T-cell (primary cell): ENCODE data around the gene PTPN2. TPM values are rescaled to one million over a fixed set of nuclear protein-coding genes. Genes with fewer than 3 reads are reported as not detected.
A peak's percentile ranks its signal among the peaks of the same experiment; 100 is the strongest.

Experiments used
- ATAC-seq, 4 experiments: fragments of 200-7000 bp in 3 of 4; fragments of 150-1000 bp in 1 of 4; cut with Tn5 transposase; replicated peaks in 1 of 4; 1 replicate in 3 of 4; 2 replicates in 1 of 4; pipeline ENCODE4 v1.10.0; 2021; ENCODE audit warnings: moderate library complexity in 3 of 4, mild to moderate bottlenecking in 2 of 4, moderate number of reproducible peaks in 1 of 4
- CTCF ChIA-PET, 2 donors: fragments of 300-600 bp; sonication (Branson Sonifier 250); formaldehyde crosslinking; loops; one replicate each; lab custom pipeline; 2022; ENCODE audit warnings: antibody characterized with exemption in 2 of 2; lab: Charles Lee
- POLR2A ChIA-PET, 2 donors: fragments of 300-600 bp; sonication (Branson Sonifier 250); formaldehyde crosslinking; loops; one replicate each; lab custom pipeline; 2022; ENCODE audit warnings: antibody characterized with exemption in 2 of 2; lab: Charles Lee
- DNase-seq, 35 experiments: peaks; one replicate each; pipeline versions ENCODE4 v3.0.0 to v3.0.0-alpha.2; 2013 to 2023
- H3K27ac ChIP-seq: one replicate; pipeline ENCODE4 v1.5.1; 2013; ENCODE audit warnings: low read length
- H3K27me3 ChIP-seq, 2 experiments: replicated peaks in 1 of 2; 1 replicate in 1 of 2; 2 replicates in 1 of 2; pipeline versions ENCODE4 v1.6.1 to v1.7.0; 2013; ENCODE audit warnings: low read length in 1 of 2, mixed read lengths in 1 of 2; ENCODE audit not compliant: control insufficient read depth in 2 of 2, insufficient read depth in 2 of 2; ENCODE audit errors: extremely low read depth in 1 of 2
- H3K36me3 ChIP-seq, 2 donors: 1 replicate in 1 of 2; 2 replicates in 1 of 2; pipeline versions ENCODE4 v1.6.1 to v1.7.0; 2013; ENCODE audit warnings: low read length in 1 of 2; ENCODE audit not compliant: control insufficient read depth in 2 of 2, insufficient read depth in 1 of 2; ENCODE audit errors: extremely low read depth in 1 of 2
- H3K4me1 ChIP-seq, 2 experiments: 1 replicate in 1 of 2; 2 replicates in 1 of 2; pipeline versions ENCODE4 v1.6.1 to v1.7.0; 2013; ENCODE audit warnings: low read length in 2 of 2, mixed read lengths in 1 of 2; ENCODE audit not compliant: insufficient read depth in 2 of 2, control insufficient read depth in 1 of 2; ENCODE audit errors: extremely low read depth in 1 of 2
- H3K4me3 ChIP-seq, 2 donors: 1 replicate in 1 of 2; 2 replicates in 1 of 2; pipeline versions ENCODE4 v1.5.1 to v1.7.0; 2013; ENCODE audit warnings: mild to moderate bottlenecking in 2 of 2, low read length in 1 of 2, moderate library complexity in 1 of 2; ENCODE audit not compliant: control insufficient read depth in 1 of 2; ENCODE audit errors: extremely low read depth in 1 of 2
- H3K9me3 ChIP-seq: 2 replicates; pipeline ENCODE4 v1.7.0; 2013
- H3K27ac Mint-ChIP-seq, 2 donors: one replicate each; pipeline ENCODE4 v1.8.0; 2020 to 2021; ENCODE audit warnings: mild to moderate bottlenecking in 2 of 2, mixed read lengths in 2 of 2
- H3K27me3 Mint-ChIP-seq, 2 donors: one replicate each; pipeline ENCODE4 v1.8.0; 2021 to 2022; ENCODE audit warnings: mixed read lengths in 2 of 2
- H3K36me3 Mint-ChIP-seq: one replicate; pipeline ENCODE4 v1.8.0; 2021; ENCODE audit warnings: mixed read lengths
- H3K4me1 Mint-ChIP-seq, 3 donors: one replicate each; pipeline ENCODE4 v1.8.0; 2020 to 2022; ENCODE audit warnings: mixed read lengths in 3 of 3, mild to moderate bottlenecking in 1 of 3
- H3K4me3 Mint-ChIP-seq, 3 donors: one replicate each; pipeline ENCODE4 v1.8.0; 2020 to 2022; ENCODE audit warnings: mild to moderate bottlenecking in 3 of 3, mixed read lengths in 3 of 3, moderate library complexity in 3 of 3
- H3K9me3 Mint-ChIP-seq, 3 donors: one replicate each; pipeline ENCODE4 v1.8.0; 2020 to 2022; ENCODE audit warnings: mixed read lengths in 3 of 3
- WGBS: methylation state at CpG from one replicate; pipeline ENCODE4 v1.1.5; 2013; ENCODE audit warnings: missing lambda C conversion rate; ENCODE audit not compliant: insufficient coverage; 5-methylcytosine and 5-hydroxymethylcytosine counted together
- total RNA-seq, 35 experiments: library from RNA in 6 of 35; stranded (reverse) in 6 of 35; fragments of 120-200 nt in 1 of 35; gene quantifications; one replicate each; pipeline versions ENCODE4 v1.2.1 to v1.2.4 and lab custom pipeline; 2013 to 2026

Gene PTPN2
- total RNA-seq, 5 donors from 2014 or later (not counting 1 experiment from before 2014, with no cell fraction given) = 44.8 to 78.4 (median 57.2) TPM

DNA sequence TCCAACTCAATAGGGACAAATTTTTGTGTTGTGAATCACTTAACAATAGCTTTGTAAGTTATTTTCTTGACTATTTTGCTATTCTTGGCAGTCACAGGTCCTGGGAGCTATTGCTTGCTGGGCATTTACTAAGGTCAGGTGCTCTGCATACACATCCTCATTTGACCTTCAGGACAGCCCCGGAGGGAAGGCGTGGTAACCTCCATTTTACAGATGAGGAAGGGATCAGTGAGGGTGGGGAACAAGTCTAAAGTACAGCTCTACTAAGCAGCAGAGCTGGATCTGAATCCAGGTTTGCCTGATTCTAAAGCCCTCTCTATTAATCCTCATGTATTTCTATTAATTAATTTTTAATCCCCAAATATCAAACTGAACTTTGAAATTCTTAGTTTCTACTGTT is 58.8 kb downstream of the PTPN2 start:
- H3K27ac Mint-ChIP-seq = no peak overlapping the region
- ChIA-PET POLR2A (no interaction called here), CTCF (interaction anchor here in 1 of 2 donors (0.6 kb wide), 1 partner anchor 66 kb away, joined by 3 read pairs; no protein-coding TSS in a partner anchor)
- no peaks in the 10 kb centered on the region for H3K27me3 Mint-ChIP-seq
- Histone ChIP-seq H3K27me3 (no peaks in the 10 kb centered on the region), H3K9me3 (peaks cover 3% of the 10 kb centered on the region), H3K27ac (no peak overlapping the region), H3K36me3 (peaks cover 5 to 67% of the 10 kb centered on the region in 2 donors), H3K4me1 (no peaks in the 10 kb centered on the region), H3K4me3 (no peak overlapping the region)
- H3K4me3 Mint-ChIP-seq = no peak overlapping the region
- ATAC-seq (no peak), DNase-seq (no peak)
- WGBS = no CpG with 5 or more reads among the region's 2 CpGs
- peaks cover 0 to 18% (median 3%) of the 10 kb centered on the region in 3 donors for H3K4me1 Mint-ChIP-seq
- peaks cover 0 to 11% (median 3%) of the 10 kb centered on the region in 3 donors for H3K9me3 Mint-ChIP-seq
- H3K36me3 Mint-ChIP-seq = peaks cover 59% of the 10 kb centered on the region

DNA sequence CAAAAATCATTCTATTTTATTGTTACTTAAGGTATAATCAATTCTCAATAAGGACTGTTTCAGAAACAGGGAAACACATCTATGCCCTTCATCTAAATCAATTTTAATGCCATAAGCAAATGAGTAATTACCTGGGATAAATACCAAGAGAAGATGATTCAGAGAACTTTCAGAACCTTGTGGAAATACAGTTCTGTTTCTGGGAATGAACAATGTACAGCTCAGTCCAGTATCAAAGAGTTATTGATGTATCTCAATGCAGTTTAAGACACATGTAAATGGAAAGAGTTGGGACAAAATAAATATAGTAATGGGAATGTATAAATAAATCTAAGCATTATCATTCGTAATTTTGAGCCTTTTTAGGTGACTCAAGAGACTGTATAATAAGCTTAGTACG is 60.1 kb downstream of the PTPN2 start:
- no peak for DNase-seq
- ATAC-seq = no peak
- no peak overlapping the region for H3K4me3 ChIP-seq
- WGBS = 83% methylated on average over 2 of the region's 2 CpGs
- no peaks in the 10 kb centered on the region for H3K27me3 Mint-ChIP-seq
- peaks cover 55% of the 10 kb centered on the region for H3K36me3 Mint-ChIP-seq
- ChIA-PET CTCF (no interaction called here), POLR2A (interaction anchor here in 1 of 2 donors (1.0 kb wide), 1 partner anchor 61 kb away, joined by 5 read pairs; no protein-coding TSS in a partner anchor)
- no peaks in the 10 kb centered on the region for H3K27me3 ChIP-seq
- no peak overlapping the region for H3K27ac ChIP-seq
- peaks cover 3 to 69% of the 10 kb centered on the region in 2 donors for H3K36me3 ChIP-seq
- H3K4me1 Mint-ChIP-seq = peaks cover 0 to 22% (median 5%) of the 10 kb centered on the region in 3 donors
- H3K4me3 Mint-ChIP-seq = no peak overlapping the region
- peaks cover 0 to 11% (median 3%) of the 10 kb centered on the region in 3 donors for H3K9me3 Mint-ChIP-seq
- peaks cover 3% of the 10 kb centered on the region for H3K9me3 ChIP-seq
- H3K27ac Mint-ChIP-seq = no peak overlapping the region
- no peaks in the 10 kb centered on the region for H3K4me1 ChIP-seq

GRCh38 chr18:12821408-12821807 is 62.6 kb downstream of the PTPN2 start:
- Histone ChIP-seq H3K27ac (no peak overlapping the region), H3K9me3 (no peaks in the 10 kb centered on the region), H3K4me3 (no peak overlapping the region), H3K27me3 (no peaks in the 10 kb centered on the region), H3K36me3 (peaks cover 0 to 64% of the 10 kb centered on the region in 2 donors), H3K4me1 (no peaks in the 10 kb centered on the region)
- Mint-ChIP-seq H3K27ac (no peak overlapping the region), H3K9me3 (no peaks in the 10 kb centered on the region), H3K4me1 (peaks cover 0 to 14% (median 2%) of the 10 kb centered on the region in 3 donors), H3K27me3 (no peaks in the 10 kb centered on the region), H3K4me3 (no peak overlapping the region), H3K36me3 (peaks cover 52% of the 10 kb centered on the region)
- ChIA-PET POLR2A (no interaction called here), CTCF (no interaction called here)
- 100% methylated on average over 2 of the region's 3 CpGs for WGBS
- DNase-seq = no peak
- ATAC-seq = no peak

DNA sequence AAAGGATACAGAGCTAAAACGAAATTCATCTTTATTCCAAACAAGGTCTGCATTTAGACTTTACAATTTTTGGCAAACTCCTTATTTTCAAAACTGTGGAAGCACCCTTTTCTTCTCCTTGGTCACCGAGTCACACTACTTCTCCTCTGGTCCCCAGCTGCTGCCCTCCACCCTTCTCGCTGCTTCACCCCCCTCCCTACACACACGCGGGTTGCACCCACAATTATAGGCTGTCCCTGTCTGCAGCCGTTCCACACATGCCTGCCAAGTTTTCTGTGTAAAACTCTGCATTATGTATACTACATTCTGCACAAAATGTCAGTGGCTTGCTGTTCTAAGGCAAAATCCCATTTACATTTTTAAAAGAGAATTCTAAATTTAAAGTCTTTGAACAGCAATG is 63.5 kb downstream of the PTPN2 start:
- CTCF ChIA-PET = no interaction called here
- WGBS = 92% methylated on average over 5 of the region's 6 CpGs
- DNase-seq = no peak
- H3K27me3 Mint-ChIP-seq = no peaks in the 10 kb centered on the region
- ATAC-seq = no peak
- H3K27ac Mint-ChIP-seq = peak overlapping the region; percentile 18 to 32
- no peaks in the 10 kb centered on the region for H3K9me3 Mint-ChIP-seq
- no peak overlapping the region for H3K4me3 Mint-ChIP-seq
- Histone ChIP-seq H3K27me3 (no peaks in the 10 kb centered on the region), H3K9me3 (no peaks in the 10 kb centered on the region), H3K4me1 (no peaks in the 10 kb centered on the region), H3K27ac (no peak overlapping the region), H3K36me3 (peaks cover 9 to 66% of the 10 kb centered on the region in 2 donors), H3K4me3 (no peak overlapping the region)
- POLR2A ChIA-PET = no interaction called here
- H3K4me1 Mint-ChIP-seq = peaks cover 0 to 14% (median 2%) of the 10 kb centered on the region in 3 donors
- H3K36me3 Mint-ChIP-seq = peaks cover 60% of the 10 kb centered on the region

GRCh38 chr18:12819841-12820240 is 64.2 kb downstream of the PTPN2 start:
- WGBS = 100% methylated on average over 4 of the region's 5 CpGs
- no peak overlapping the region for H3K27ac Mint-ChIP-seq
- peaks cover 9 to 60% of the 10 kb centered on the region in 2 donors for H3K36me3 ChIP-seq
- H3K4me1 Mint-ChIP-seq = peaks cover 0 to 14% (median 2%) of the 10 kb centered on the region in 3 donors
- POLR2A ChIA-PET = interaction anchor here in 1 of 2 donors (0.6 kb wide), 1 partner anchor 65 kb away, joined by 5 read pairs; no protein-coding TSS in a partner anchor
- H3K27me3 Mint-ChIP-seq = no peaks in the 10 kb centered on the region
- no peaks in the 10 kb centered on the region for H3K9me3 Mint-ChIP-seq
- H3K36me3 Mint-ChIP-seq = peaks cover 54% of the 10 kb centered on the region
- H3K27ac ChIP-seq = no peak overlapping the region
- H3K4me1 ChIP-seq = no peaks in the 10 kb centered on the region
- H3K9me3 ChIP-seq = no peaks in the 10 kb centered on the region
- no peak overlapping the region for H3K4me3 Mint-ChIP-seq
- no peak overlapping the region for H3K4me3 ChIP-seq
- CTCF ChIA-PET = no interaction called here
- no peaks in the 10 kb centered on the region for H3K27me3 ChIP-seq
- ATAC-seq (no peak), DNase-seq (no peak)

- no CpG with 5 or more reads among the region's 3 CpGs for WGBS
- DNase-seq = no peak
- no peak overlapping the region for H3K27ac Mint-ChIP-seq
- no peaks in the 10 kb centered on the region for H3K27me3 Mint-ChIP-seq
- H3K4me1 Mint-ChIP-seq = peaks cover 0 to 14% (median 2%) of the 10 kb centered on the region in 3 donors
- Histone ChIP-seq H3K4me3 (no peak overlapping the region), H3K9me3 (no peaks in the 10 kb centered on the region), H3K27me3 (no peaks in the 10 kb centered on the region), H3K27ac (no peak overlapping the region), H3K4me1 (no peaks in the 10 kb centered on the region), H3K36me3 (peaks cover 9 to 60% of the 10 kb centered on the region in 2 donors)
- no peak for ATAC-seq
- no peak overlapping the region for H3K4me3 Mint-ChIP-seq
- no peaks in the 10 kb centered on the region for H3K9me3 Mint-ChIP-seq
- ChIA-PET CTCF (no interaction called here), POLR2A (no interaction called here)
- peaks cover 54% of the 10 kb centered on the region for H3K36me3 Mint-ChIP-seq
These were observed 64.7 kb downstream of the PTPN2 start for GRCh38 chr18:12819322-12819721.
